GM23338 (cell line): ENCODE results near the gene CLDN24. TPM values are rescaled to one million over a fixed set of nuclear protein-coding genes. Genes with fewer than 3 reads are reported as not detected.

Source experiments
- ETS1 ChIP-seq: IDR thresholded peaks from 2 replicates; pipeline ENCODE4 v1.6.1; 2016; ENCODE audit warnings: antibody characterized with exemption
- EZH2phosphoT487 ChIP-seq: fragments of 200-600 bp; sonication (generic); IDR thresholded peaks from one replicate; pipeline ENCODE4 v1.8.1; 2018; ENCODE audit warnings: antibody characterized with exemption; ENCODE audit not compliant: unreplicated experiment
- JUNB ChIP-seq: IDR thresholded peaks from one replicate; pipeline ENCODE4 v1.6.1; 2016; ENCODE audit warnings: antibody characterized with exemption; ENCODE audit not compliant: unreplicated experiment
- POLR2AphosphoS5 ChIP-seq: IDR thresholded peaks from 2 replicates; pipeline ENCODE4 v1.6.1; 2016; ENCODE audit warnings: antibody characterized with exemption, low read depth
- STAT1 ChIP-seq: IDR thresholded peaks from one replicate; pipeline ENCODE4 v1.6.1; 2016; ENCODE audit warnings: antibody characterized with exemption; ENCODE audit not compliant: unreplicated experiment
- polyA plus RNA-seq: library from polyadenylated mRNA; unstranded; fragments of >200 nt; fragmentation: Nextera tagmentation; extraction: Ambion mirVana; gene quantifications from 2 replicates; pipeline ENCODE4 v1.2.1, GENCODE V29; 2016
- total RNA-seq: library from RNA; depleted of rRNA; stranded (reverse); fragments of >200 nt; shearing (Covaris generic); gene quantifications from 2 replicates; pipeline ENCODE4 v1.2.3, GENCODE V29; 2014
- TF ChIP-seq, protein P1 (sequence below): fragments of 250-450 bp; sonication (Bioruptor Pico); IDR thresholded peaks from 2 replicates; pipeline ENCODE4 v1.5.0; 2020; ENCODE audit warnings: mild to moderate bottlenecking, moderate library complexity
- TF ChIP-seq, protein P2 (sequence below), 2 experiments: fragments of 200-600 bp in 1 of 2; sonication (generic) in 1 of 2; conservative IDR thresholded peaks; 2 replicates each; pipeline versions ENCODE4 v1.5.1 to v1.6.1; 2016 to 2017; ENCODE audit warnings: antibody characterized with exemption in 2 of 2, low read depth in 2 of 2, mild to moderate bottlenecking in 2 of 2, moderate library complexity in 1 of 2
- TF ChIP-seq, protein P3 (sequence below): IDR thresholded peaks from one replicate; pipeline ENCODE4 v1.6.1; 2018; ENCODE audit warnings: antibody characterized with exemption; ENCODE audit not compliant: unreplicated experiment

The CLDN24 gene
- total and polyA plus RNA-seq, 2 experiments from 2014 or later, result not detected

DNA sequence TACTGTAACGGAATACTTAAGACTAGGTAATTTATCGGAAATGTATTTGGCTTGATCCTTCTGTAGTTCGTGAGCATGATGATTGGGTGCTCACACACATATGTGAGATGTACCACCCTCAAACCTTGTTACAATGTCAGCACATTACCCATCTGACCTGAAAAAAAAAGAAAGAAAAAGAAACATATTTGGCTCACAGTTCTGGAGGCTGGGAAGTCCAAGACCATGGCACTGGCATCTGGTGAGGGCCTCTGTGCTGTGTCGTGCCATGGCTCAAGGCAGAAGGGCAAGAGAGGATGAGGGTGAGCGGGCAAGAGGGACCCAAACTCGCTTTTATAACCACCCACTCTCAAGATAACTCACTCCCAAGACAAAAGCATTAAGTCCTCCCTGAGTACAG is 7.0 kb upstream of the CLDN24 start (continued):
- TF ChIP-seq, protein P1, sequence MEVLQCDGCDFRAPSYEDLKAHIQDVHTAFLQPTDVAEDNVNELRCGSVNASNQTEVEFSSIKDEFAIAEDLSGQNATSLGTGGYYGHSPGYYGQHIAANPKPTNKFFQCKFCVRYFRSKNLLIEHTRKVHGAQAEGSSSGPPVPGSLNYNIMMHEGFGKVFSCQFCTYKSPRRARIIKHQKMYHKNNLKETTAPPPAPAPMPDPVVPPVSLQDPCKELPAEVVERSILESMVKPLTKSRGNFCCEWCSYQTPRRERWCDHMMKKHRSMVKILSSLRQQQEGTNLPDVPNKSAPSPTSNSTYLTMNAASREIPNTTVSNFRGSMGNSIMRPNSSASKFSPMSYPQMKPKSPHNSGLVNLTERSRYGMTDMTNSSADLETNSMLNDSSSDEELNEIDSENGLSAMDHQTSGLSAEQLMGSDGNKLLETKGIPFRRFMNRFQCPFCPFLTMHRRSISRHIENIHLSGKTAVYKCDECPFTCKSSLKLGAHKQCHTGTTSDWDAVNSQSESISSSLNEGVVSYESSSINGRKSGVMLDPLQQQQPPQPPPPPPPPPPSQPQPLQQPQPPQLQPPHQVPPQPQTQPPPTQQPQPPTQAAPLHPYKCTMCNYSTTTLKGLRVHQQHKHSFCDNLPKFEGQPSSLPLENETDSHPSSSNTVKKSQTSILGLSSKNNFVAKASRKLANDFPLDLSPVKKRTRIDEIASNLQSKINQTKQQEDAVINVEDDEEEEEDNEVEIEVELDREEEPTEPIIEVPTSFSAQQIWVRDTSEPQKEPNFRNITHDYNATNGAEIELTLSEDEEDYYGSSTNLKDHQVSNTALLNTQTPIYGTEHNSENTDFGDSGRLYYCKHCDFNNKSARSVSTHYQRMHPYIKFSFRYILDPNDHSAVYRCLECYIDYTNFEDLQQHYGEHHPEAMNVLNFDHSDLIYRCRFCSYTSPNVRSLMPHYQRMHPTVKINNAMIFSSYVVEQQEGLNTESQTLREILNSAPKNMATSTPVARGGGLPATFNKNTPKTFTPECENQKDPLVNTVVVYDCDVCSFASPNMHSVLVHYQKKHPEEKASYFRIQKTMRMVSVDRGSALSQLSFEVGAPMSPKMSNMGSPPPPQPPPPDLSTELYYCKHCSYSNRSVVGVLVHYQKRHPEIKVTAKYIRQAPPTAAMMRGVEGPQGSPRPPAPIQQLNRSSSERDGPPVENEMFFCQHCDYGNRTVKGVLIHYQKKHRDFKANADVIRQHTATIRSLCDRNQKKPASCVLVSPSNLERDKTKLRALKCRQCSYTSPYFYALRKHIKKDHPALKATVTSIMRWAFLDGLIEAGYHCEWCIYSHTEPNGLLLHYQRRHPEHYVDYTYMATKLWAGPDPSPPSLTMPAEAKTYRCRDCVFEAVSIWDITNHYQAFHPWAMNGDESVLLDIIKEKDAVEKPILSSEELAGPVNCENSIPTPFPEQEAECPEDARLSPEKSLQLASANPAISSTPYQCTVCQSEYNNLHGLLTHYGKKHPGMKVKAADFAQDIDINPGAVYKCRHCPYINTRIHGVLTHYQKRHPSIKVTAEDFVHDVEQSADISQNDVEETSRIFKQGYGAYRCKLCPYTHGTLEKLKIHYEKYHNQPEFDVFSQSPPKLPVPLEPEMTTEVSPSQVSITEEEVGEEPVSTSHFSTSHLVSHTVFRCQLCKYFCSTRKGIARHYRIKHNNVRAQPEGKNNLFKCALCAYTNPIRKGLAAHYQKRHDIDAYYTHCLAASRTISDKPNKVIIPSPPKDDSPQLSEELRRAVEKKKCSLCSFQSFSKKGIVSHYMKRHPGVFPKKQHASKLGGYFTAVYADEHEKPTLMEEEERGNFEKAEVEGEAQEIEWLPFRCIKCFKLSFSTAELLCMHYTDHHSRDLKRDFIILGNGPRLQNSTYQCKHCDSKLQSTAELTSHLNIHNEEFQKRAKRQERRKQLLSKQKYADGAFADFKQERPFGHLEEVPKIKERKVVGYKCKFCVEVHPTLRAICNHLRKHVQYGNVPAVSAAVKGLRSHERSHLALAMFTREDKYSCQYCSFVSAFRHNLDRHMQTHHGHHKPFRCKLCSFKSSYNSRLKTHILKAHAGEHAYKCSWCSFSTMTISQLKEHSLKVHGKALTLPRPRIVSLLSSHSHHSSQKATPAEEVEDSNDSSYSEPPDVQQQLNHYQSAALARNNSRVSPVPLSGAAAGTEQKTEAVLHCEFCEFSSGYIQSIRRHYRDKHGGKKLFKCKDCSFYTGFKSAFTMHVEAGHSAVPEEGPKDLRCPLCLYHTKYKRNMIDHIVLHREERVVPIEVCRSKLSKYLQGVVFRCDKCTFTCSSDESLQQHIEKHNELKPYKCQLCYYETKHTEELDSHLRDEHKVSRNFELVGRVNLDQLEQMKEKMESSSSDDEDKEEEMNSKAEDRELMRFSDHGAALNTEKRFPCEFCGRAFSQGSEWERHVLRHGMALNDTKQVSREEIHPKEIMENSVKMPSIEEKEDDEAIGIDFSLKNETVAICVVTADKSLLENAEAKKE (CRISPR knock-in tag), result no peak
- TF ChIP-seq, protein P2, sequence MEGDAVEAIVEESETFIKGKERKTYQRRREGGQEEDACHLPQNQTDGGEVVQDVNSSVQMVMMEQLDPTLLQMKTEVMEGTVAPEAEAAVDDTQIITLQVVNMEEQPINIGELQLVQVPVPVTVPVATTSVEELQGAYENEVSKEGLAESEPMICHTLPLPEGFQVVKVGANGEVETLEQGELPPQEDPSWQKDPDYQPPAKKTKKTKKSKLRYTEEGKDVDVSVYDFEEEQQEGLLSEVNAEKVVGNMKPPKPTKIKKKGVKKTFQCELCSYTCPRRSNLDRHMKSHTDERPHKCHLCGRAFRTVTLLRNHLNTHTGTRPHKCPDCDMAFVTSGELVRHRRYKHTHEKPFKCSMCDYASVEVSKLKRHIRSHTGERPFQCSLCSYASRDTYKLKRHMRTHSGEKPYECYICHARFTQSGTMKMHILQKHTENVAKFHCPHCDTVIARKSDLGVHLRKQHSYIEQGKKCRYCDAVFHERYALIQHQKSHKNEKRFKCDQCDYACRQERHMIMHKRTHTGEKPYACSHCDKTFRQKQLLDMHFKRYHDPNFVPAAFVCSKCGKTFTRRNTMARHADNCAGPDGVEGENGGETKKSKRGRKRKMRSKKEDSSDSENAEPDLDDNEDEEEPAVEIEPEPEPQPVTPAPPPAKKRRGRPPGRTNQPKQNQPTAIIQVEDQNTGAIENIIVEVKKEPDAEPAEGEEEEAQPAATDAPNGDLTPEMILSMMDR (conservative IDR thresholded peaks at IDR 0.05; ENCODE audit: low read depth in 2 of 2), result no peak
- TF ChIP-seq EZH2phosphoT487, result no peak
- TF ChIP-seq STAT1, result no peak
- no peak for TF ChIP-seq POLR2AphosphoS5
- TF ChIP-seq, protein P3, sequence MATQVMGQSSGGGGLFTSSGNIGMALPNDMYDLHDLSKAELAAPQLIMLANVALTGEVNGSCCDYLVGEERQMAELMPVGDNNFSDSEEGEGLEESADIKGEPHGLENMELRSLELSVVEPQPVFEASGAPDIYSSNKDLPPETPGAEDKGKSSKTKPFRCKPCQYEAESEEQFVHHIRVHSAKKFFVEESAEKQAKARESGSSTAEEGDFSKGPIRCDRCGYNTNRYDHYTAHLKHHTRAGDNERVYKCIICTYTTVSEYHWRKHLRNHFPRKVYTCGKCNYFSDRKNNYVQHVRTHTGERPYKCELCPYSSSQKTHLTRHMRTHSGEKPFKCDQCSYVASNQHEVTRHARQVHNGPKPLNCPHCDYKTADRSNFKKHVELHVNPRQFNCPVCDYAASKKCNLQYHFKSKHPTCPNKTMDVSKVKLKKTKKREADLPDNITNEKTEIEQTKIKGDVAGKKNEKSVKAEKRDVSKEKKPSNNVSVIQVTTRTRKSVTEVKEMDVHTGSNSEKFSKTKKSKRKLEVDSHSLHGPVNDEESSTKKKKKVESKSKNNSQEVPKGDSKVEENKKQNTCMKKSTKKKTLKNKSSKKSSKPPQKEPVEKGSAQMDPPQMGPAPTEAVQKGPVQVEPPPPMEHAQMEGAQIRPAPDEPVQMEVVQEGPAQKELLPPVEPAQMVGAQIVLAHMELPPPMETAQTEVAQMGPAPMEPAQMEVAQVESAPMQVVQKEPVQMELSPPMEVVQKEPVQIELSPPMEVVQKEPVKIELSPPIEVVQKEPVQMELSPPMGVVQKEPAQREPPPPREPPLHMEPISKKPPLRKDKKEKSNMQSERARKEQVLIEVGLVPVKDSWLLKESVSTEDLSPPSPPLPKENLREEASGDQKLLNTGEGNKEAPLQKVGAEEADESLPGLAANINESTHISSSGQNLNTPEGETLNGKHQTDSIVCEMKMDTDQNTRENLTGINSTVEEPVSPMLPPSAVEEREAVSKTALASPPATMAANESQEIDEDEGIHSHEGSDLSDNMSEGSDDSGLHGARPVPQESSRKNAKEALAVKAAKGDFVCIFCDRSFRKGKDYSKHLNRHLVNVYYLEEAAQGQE, result no peak
- no peak for TF ChIP-seq ETS1
- no peak for TF ChIP-seq JUNB
